HG03097 (cell line): ENCODE results near the gene PHRF1.

Experiments
- ATAC-seq: cut with Tn5 transposase; IDR thresholded peaks from one replicate; pipeline ENCODE4 v1.9.1; 2021; ENCODE audit not compliant: unreplicated experiment, low FRiP score

Gene PHRF1

GRCh38 chr11:575996-576768, at the start of gene PHRF1:
Gene PHRF1 (plus strand): TSS chr11:576470. CDS start chr11:581513, 5,043 bp downstream.
- ATAC-seq = peak; percentile 79

- no peak for ATAC-seq
Observed at GRCh38 chr11:528166-528814, 48.0 kb upstream of the PHRF1 start.

GRCh38 chr11:528815-529727, 47.2 kb upstream of the PHRF1 start:
- no peak for ATAC-seq

GRCh38 chr11:529728-530411, 46.4 kb upstream of the PHRF1 start:
- ATAC-seq = no peak

- no peak for ATAC-seq
Observed at GRCh38 chr11:530960-531831, 45.1 kb upstream of the PHRF1 start.

GRCh38 chr11:531919-532526, 44.2 kb upstream of the PHRF1 start:
- no peak for ATAC-seq

- ATAC-seq = no peak
Observed at GRCh38 chr11:532527-532985, 43.7 kb upstream of the PHRF1 start.

- no peak for ATAC-seq
Observed at GRCh38 chr11:532986-533585, 43.2 kb upstream of the PHRF1 start.

- ATAC-seq = no peak
Observed at GRCh38 chr11:533586-534395, 42.5 kb upstream of the PHRF1 start.

GRCh38 chr11:534396-535209, 41.7 kb upstream of the PHRF1 start:
- ATAC-seq = no peak

GRCh38 chr11:535210-535518, 41.1 kb upstream of the PHRF1 start:
- no peak for ATAC-seq

GRCh38 chr11:535519-536454, 40.5 kb upstream of the PHRF1 start, which contains the start of gene HRAS:
Gene HRAS (minus strand): TSS chr11:535576.
- peak; percentile 75 for ATAC-seq

GRCh38 chr11:536841-537621, 39.2 kb upstream of the PHRF1 start, which contains the start of gene LRRC56:
Gene LRRC56 (plus strand): TSS chr11:537527. CDS start chr11:540685, 3,158 bp downstream.
- peak; percentile 35 for ATAC-seq

GRCh38 chr11:537622-538430, 38.4 kb upstream of the PHRF1 start:
- no peak for ATAC-seq
